OCI-LY3 (cell line): Measurements from ENCODE around the gene SOX18.
A peak's percentile ranks its signal among the peaks of the same experiment; 100 is the strongest.

Source experiments
- H2AFZ ChIP-seq: fragments of 200-600, 300-600 bp; shearing (Covaris generic); 2 replicates; pipeline ENCODE4 v1.6.0; 2014; ENCODE audit warnings: antibody characterized with exemption, low read depth, low read length
- H3K27ac ChIP-seq: fragments of 200-600, 300-600 bp; sonication (generic); 2 replicates; pipeline ENCODE4 v1.5.1; 2014; ENCODE audit warnings: mild to moderate bottlenecking, low read length, moderate library complexity, mixed read lengths
- H3K27me3 ChIP-seq: fragments of 200-600, 300-600 bp; sonication (generic); 2 replicates; pipeline ENCODE4 v1.6.1; 2014; ENCODE audit warnings: low read depth, low read length, mixed read lengths
- H3K36me3 ChIP-seq: fragments of 200-600, 300-600 bp; sonication (generic); replicated peaks from 2 replicates; pipeline ENCODE3; 2014; ENCODE audit warnings: low read depth, low read length, mixed read lengths
- H3K4me1 ChIP-seq: fragments of 300-600, 200-600 bp; sonication (generic); 2 replicates; pipeline ENCODE4 v1.6.1; 2014; ENCODE audit warnings: low read length, mixed read lengths
- H3K4me2 ChIP-seq: fragments of 200-600, 300-600 bp; sonication (generic); 2 replicates; pipeline ENCODE4 v1.6.1; 2014; ENCODE audit warnings: low read length, mixed read lengths
- H3K4me3 ChIP-seq: fragments of 300-600, 200-600 bp; sonication (generic); 2 replicates; pipeline ENCODE4 v1.5.1; 2014; ENCODE audit warnings: antibody characterized with exemption, mild to moderate bottlenecking, low read length, moderate library complexity
- H3K79me2 ChIP-seq: fragments of 300-600, 200-600 bp; shearing (Covaris generic); 2 replicates; pipeline ENCODE4 v1.6.1; 2014; ENCODE audit warnings: mild to moderate bottlenecking, low read length, mixed read lengths
- H3K9ac ChIP-seq: fragments of 300-600, 200-600 bp; shearing (Covaris generic); 2 replicates; pipeline ENCODE4 v1.6.0; 2014; ENCODE audit warnings: mild to moderate bottlenecking, low read length, moderate library complexity
- H3K9me3 ChIP-seq: fragments of 200-600, 300-600 bp; shearing (Covaris generic); 2 replicates; pipeline ENCODE4 v1.6.1; 2014; ENCODE audit warnings: low read length, mixed read lengths; ENCODE audit not compliant: insufficient read depth
- H4K20me1 ChIP-seq: fragments of 200-600, 300-600 bp; sonication (generic); 2 replicates; pipeline ENCODE4 v1.6.1; 2016; ENCODE audit warnings: low read length, mixed read lengths; ENCODE audit not compliant: insufficient read depth
- EZH2phosphoT487 ChIP-seq: fragments of 200-600 bp; shearing (Covaris generic); IDR thresholded peaks from 2 replicates; pipeline ENCODE4 v1.6.1; 2018; ENCODE audit warnings: antibody characterized with exemption, mixed run types, low read depth
- TF ChIP-seq, protein P1 (sequence below): fragments of 200-600, 300-600 bp; sonication (generic); IDR thresholded peaks from 2 replicates; pipeline ENCODE4 v1.5.1; 2014; ENCODE audit warnings: antibody characterized with exemption, low read length, low read depth

SOX18 gene

DNA sequence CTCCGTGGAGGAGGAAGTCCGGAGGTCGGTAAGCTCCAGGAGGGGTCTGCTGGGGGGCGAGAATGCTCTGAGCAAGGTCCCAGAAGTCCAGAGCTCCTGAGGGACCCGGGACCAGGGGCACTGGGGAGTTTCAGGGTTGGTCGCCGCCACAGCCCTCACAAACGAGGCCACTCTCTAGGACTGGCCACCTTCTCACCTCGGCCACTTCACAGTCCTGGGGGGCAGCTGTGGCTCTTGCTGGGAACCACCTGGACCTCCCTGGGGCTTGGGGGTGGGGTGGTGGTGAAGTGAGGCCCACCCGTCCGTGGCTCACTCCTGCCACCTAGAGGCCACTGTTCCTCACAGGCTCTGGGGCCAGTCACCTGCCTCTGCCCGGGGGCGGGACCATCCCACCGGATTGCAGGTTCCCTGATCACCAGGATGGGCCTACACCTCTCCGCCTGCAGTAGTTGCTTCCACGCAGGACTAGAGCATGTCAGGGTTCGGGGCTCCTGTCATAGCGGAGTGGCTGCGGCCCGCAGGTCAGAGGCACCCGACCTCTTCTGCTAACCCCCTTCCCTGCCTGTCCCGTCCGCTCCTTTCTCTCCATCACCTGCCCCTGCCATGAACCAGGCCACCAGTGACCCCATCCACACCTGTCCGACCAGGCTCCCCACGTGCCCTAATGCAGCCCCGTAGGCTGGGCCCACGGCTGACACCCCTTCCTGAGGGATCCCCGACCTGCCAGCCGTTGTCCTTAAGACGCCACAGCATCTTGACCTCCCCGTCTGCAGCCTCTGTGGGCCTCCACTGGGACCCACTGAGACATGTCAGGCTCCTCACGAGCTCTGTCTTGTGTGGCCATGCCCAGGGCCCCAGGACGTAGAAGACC is 8.4 kb upstream of the SOX18 start:
- no peaks in the 10 kb centered on the region for H3K79me2 ChIP-seq
- H3K4me2 ChIP-seq = peak overlapping the region; percentile 83
- H3K4me3 ChIP-seq = peak overlapping the region; percentile 69
- H3K27me3 ChIP-seq = peaks cover 5% of the 10 kb centered on the region; the same call in 1 of the 2 replicates
- H3K9ac ChIP-seq = peak overlapping the region; percentile 44; the same call in 1 of the 2 replicates
- H3K27ac ChIP-seq = peak overlapping the region; percentile 50
- TF ChIP-seq EZH2phosphoT487 = no peak
- TF ChIP-seq, protein P1, sequence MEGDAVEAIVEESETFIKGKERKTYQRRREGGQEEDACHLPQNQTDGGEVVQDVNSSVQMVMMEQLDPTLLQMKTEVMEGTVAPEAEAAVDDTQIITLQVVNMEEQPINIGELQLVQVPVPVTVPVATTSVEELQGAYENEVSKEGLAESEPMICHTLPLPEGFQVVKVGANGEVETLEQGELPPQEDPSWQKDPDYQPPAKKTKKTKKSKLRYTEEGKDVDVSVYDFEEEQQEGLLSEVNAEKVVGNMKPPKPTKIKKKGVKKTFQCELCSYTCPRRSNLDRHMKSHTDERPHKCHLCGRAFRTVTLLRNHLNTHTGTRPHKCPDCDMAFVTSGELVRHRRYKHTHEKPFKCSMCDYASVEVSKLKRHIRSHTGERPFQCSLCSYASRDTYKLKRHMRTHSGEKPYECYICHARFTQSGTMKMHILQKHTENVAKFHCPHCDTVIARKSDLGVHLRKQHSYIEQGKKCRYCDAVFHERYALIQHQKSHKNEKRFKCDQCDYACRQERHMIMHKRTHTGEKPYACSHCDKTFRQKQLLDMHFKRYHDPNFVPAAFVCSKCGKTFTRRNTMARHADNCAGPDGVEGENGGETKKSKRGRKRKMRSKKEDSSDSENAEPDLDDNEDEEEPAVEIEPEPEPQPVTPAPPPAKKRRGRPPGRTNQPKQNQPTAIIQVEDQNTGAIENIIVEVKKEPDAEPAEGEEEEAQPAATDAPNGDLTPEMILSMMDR = peak; percentile 81
- peak overlapping the region; percentile 56; the same call in 1 of the 2 replicates for H2AFZ ChIP-seq
- no peaks in the 10 kb centered on the region for H3K9me3 ChIP-seq
- H4K20me1 ChIP-seq = no peaks in the 10 kb centered on the region
- no peaks in the 10 kb centered on the region for H3K36me3 ChIP-seq
- peaks cover 49% of the 10 kb centered on the region for H3K4me1 ChIP-seq

DNA sequence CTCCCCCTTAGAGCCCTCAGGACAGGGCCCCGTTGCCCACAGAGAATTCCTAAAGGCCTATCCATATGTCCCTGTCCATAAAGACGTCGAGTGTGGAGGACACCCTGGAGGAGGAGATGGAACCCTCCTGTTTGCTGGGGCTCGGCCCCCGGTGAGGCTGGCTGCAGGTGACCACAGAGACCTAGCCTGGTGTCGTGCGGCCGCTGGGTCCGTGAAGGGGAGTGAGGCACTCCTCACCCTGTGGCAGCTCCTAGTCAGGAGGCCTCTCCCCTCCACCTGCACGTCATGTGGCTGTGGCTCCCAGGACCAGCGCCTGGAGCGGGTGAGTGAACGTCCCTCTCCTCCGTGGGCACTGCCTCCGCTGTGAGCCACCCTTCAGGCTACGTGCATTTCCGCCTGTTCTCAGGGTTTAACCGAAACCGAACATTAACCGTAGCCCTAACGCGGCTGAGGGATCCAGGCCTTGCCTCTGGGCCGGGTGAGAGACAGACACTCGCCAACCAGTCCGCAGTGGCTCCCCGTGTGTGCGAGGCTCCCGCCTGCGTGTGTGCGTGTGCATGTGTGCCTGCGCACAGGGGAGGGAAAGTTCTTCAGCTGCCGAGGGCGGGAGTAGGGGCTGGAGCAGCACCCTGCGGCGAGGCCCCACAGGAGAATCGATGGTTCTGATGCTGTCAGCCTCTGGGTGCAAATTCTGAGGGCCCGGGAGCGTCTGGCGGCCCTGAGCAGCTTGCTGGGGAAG is 7.6 kb upstream of the SOX18 start:
- Histone ChIP-seq H3K9ac (peak overlapping the region; percentile 44; the same call in 1 of the 2 replicates), H4K20me1 (no peaks in the 10 kb centered on the region), H3K4me2 (peak overlapping the region; percentile 83), H3K4me1 (peaks cover 43% of the 10 kb centered on the region), H3K79me2 (no peaks in the 10 kb centered on the region), H3K27me3 (peaks cover 5% of the 10 kb centered on the region; the same call in 1 of the 2 replicates), H3K4me3 (peak overlapping the region; percentile 69), H3K27ac (peak overlapping the region; percentile 50), H3K36me3 (no peaks in the 10 kb centered on the region), H2AFZ (peak overlapping the region; percentile 56; the same call in 1 of the 2 replicates), H3K9me3 (no peaks in the 10 kb centered on the region)
- no peak for TF ChIP-seq EZH2phosphoT487
- TF ChIP-seq, protein P1 = no peak

DNA sequence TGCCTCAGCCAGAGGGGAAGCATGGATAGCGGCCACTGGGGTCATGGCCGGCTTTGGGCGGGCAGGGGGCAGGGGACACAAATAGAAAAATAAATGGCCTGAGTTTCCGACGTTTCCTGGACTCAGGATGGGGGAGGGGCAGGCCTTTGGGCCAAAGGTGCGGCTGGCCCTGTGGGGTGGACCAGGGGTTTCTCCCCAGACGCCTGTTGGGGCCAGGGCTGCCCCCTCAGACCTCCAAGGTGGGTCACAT is 7.1 kb upstream of the SOX18 start:
- Histone ChIP-seq H3K36me3 (no peaks in the 10 kb centered on the region), H3K4me1 (peaks cover 43% of the 10 kb centered on the region), H3K27ac (no peak overlapping the region), H2AFZ (no peak overlapping the region), H3K9me3 (no peaks in the 10 kb centered on the region), H3K4me2 (peak overlapping the region; percentile 83), H3K79me2 (no peaks in the 10 kb centered on the region), H3K4me3 (peak overlapping the region; percentile 69), H3K9ac (peak overlapping the region; percentile 44; the same call in 1 of the 2 replicates), H4K20me1 (no peaks in the 10 kb centered on the region), H3K27me3 (peaks cover 5% of the 10 kb centered on the region; the same call in 1 of the 2 replicates)
- TF ChIP-seq EZH2phosphoT487 = no peak
- TF ChIP-seq, protein P1 = no peak
